Erythroblast (primary cell): ENCODE results near the gene SNED1.

Source experiments
- GATA1 ChIP-seq: IDR thresholded peaks from 2 replicates; pipeline ENCODE4 v1.6.1; 2011; ENCODE audit warnings: low read depth, mild to moderate bottlenecking, control low read depth, low read length, moderate library complexity
- POLR2A ChIP-seq: IDR thresholded peaks from 2 replicates; pipeline ENCODE4 v1.6.1; 2011; ENCODE audit warnings: mild to moderate bottlenecking, low read length

- TF ChIP-seq POLR2A (no peak), GATA1 (no peak)
These were observed 2.1 kb upstream of the SNED1 start for GRCh38 chr2:240996161-240996833.
